Activated gamma-delta T cell treated with anti-CD3 and anti-CD28 coated beads, Interleukin-2, amount 50 U/mL, for 16 hours (primary cell): ENCODE measurements around the gene BBX.
"Not testable (repeated sequence)": the region's sequence is repeated elsewhere in the genome, so short reads cannot be mapped to it uniquely, and the experiment has no call there.

ENCODE experiments used
- DNase-seq: peaks from one replicate; pipeline ENCODE4 v3.0.0-alpha.2; 2020; ENCODE audit warnings: low read depth

BBX gene

DNA sequence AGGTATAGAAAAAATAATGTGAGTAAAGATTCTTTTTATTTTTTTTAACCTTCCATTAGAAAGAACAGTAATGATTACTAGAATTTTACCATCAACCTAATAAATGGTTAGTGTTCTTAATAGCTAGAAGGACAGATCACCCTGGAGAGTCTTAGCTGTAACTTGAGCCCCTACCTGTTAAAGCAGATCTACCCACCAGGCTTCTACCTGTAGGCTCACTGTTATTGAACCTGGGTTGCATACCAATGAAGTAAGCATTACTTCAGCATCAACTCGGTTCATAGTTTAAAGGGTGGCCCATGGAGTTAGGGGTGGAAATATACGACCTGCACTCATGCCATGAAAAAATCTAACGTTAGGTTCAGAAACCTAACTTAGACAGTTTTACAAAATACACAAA is 280.4 kb downstream of the BBX start:
- DNase-seq, result no peak

DNA sequence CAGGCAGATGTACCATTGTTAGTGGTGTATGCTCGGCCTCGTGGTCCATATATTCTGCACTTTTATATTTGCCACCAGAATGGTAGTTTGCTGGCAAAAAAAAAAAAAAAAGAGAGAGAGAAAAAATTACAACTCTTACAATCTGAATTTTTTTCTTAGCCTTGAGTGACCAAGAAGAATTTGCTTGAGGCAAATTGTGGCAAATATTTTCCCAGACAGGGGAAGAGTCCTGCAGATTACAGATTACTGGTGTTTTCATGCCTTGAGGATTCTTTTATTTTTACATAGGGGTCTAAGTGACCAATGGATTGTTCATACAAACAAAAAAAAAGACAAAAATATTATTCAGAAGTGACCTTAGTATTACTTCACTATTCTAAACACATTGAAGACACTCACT is 283.3 kb downstream of the BBX start:
- no peak for DNase-seq

DNA sequence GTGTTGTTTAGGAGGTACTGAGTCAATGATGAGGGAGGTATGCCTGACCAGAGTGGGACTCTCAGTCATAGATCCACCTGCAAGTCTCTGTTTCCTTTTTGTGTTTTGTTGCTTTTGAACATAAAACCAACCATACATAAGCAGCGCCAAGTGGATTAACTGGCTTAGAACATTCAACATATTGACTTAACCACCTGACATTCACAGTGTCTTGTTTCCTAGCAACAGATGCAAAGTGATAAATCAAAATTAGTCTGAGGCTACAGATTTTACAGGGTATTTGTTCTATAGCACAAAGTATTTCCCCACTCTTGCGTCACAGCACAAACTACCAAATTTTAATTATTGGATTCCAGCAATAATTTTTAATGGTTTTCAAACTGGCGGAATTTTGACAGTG is 283.8 kb downstream of the BBX start:
- DNase-seq, result no peak

DNA sequence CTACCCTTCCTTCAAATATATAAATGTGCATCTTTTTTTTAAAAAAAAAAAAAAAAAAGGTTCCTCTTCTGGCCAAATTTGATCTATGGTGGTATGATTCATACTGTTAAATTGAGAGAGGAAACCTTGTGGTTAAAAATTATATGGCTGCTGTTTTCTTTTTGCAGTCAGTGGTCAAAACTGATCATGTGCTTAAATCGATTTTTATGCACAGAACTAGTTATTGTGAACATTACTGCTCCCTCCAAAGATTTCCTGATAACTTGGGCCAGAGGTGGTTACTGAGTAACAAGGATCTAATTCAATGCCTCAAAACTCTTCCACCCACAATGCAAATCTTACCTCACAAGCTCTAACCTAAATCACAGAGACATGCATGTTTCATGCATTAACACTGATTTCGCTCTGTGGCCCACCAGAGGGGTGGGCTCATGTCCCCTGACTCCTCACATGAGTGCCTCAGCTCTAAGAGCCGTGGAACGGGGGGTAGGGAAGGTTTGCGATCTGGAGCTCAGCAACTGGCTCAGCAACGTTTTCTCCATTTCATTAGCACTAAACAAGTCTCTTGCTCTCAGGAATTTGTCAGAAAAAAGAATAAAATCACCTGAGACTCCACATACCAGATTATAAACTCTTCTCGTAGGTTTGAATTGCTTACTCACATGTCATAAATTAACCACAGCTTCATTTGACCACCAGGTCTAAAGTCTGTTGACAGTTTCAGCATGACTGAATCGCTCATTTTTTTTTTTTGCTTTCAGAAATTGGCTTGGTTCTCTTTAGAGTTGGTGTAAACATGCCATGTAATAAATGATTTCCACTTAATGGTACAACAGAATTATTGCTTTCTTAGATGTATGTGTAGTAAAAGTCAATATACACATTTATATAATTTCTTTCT is 287.7 kb downstream of the BBX start:
- DNase-seq, result no peak

DNA sequence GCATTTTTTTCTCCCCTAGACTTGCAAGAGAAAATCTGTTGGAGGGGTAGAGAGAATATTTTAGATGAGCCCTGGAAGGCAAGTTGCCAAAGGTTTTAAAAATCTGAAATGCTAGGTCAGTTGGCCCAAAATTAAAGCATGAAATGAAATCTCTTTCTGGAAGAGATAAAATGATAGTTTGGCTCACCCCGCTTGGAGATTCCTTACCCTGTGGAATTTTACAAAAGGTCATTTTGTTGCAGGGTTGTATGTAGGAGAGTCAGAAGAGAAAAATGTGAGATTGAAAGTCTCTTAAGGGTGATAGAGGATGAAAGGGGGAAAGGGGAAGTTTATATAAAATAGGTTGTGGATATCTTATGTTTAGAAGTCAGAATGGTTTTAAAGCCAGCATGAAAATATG is 290.3 kb downstream of the BBX start:
- DNase-seq, result no peak

DNA sequence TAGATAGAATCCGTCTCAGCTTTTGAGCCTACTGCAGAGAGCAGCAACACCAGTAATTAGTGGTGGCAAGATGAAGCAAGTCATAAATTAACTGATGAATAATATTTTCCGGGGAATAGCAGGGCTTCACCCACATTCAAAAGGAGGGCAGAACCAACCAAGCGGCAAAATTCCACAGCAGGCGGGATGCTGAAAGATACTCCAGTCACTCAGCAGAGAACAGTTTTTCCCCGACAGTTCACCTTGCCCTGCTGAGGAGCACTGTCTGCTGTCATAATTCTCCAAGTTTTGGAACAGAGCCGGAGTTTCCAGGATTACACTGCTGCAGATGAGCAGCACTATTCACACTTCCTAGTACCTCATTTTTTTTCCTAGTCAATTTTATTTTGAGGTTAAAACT is 293.3 kb downstream of the BBX start:
- no peak for DNase-seq

DNA sequence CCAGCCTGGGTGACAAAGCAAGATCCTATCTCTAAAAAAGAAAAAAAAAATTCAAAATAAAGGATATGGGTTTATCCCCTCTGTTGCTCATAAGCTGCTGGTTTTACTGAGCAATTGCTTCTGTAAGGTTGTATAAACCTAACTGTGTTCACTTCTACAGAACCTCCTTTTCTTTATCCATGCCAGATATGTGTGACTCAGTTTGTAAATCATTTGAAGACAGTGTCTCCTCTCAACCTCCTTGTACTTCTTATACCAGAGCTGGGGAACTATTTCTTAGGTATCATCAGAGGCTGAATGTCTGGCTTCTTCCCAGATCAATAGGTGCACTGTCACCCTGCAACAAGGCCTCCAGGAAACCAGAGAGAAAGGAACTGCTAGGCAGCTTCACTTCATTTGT is 294.3 kb downstream of the BBX start:
- no peak for DNase-seq

DNA sequence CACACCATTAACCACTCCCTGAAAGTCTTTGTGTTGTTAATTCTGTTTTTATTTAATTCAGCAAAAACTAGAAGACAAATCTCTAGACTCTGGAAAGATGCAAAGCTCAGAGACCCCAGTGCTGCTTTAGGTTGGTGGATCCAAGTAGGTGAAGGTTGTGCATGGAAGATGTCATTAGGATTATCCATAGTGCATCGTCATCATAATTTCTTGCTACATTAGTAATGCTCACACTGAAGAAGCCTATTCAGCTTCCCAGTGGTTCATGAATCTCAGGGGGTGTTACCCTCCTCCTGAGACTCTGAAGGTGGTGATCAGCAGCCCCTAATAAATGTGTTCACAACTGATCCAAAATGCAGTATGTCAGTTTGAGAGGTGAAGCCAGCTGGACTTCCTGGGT is 295.3 kb downstream of the BBX start:
- no peak for DNase-seq

DNA sequence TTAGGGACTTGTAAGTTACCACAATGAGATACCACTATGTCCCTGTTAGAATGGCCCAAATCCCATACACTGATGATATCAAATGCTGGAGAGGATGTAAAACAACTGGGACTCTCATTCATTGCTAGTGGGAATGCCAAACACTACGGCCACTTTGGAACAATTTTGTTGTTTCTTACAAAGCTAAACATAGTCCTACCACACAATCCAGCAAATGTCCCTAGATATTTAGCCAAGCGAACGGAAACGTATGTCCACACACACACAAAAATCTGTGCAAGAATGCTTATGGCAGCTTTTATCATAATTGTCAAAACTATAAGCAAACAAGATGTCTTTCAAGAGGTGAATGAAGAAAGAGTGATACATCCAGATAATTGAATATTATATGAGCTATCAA is 296.9 kb downstream of the BBX start:
- DNase-seq, result no peak

DNA sequence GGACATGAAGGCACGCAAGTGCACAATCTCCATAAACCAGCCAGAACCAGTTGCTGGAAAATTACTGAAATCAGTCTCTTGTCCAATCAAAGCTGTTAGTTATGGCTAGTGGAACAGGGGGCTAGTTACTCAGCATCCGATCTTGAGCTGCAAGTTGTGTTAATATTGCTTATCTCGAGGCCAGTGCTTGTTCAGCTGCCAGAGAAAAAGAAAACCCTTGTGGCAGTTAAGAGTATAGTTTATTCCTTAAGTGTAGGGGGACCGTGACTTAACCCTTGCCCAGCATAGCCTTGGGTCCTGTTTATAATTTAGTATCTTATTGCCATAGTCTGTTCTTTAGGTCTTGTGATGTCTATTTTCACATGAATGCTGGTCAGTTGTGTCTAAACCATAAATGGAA is 299.5 kb downstream of the BBX start:
- no peak for DNase-seq

DNA sequence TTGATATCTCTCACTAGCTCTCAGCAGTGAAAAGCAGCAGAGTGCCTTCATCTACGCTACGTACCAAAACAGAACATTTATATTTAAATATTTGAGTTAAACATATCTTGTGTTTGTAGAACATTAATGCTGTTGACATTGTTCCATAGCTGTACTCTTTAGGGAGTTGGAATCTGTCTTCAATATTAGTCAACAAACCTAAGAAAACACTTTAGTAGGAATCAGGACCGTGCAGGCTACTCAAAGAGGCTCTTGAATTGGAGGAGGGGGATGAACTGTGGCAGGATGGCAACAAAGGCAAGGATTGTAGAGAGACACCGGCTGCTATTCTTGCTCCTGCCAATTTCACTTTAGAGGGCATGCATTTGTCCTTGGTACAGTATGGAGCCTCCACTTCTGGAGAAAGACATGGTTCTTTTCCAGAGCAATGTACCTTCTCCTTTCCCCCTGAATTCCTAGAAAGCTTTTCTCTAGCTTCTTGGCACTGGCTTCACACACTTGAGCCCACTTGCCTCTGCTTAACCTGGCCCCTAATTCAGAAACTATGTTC is 302.1 kb downstream of the BBX start:
- no peak for DNase-seq

DNA sequence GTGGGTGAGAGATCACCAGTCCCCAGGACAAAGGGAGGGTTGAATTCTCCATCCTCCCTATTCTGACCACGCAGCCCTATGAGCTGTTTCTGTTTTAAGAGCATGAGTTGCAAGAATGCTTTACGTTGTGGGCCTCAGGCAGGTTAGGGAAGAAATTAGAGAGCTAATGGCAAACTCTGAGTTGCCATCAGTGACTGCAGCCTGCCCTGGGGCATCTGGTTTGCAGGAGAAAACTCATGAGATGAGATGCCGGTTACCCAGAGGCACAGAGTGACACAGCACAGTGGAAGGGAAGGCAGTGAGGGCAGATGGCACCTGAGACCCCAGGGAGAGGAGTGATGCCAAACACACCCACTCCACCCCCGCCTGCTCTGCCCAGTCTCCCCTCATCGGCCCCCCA is 302.8 kb downstream of the BBX start:
- DNase-seq, result no peak

DNA sequence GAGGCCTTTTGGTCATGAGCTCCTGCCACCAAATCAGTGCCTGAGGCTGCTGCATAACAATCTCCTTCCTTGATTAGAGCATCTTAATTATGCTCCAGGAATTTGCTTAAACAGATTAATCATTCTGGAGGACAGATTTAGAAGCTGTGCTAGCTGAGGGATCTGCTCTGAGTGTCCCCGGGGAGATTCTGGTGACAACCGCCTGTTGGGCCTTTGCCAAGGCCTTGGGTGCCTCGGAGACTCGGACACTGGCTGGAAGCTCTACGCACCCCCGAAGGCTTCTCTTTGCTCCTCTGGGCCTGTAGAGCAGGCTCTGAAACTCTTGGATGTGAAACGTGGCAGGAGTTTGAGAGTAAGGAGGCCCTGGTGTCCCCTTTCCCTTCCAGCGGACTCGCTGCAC is 304.0 kb downstream of the BBX start:
- no peak for DNase-seq

DNA sequence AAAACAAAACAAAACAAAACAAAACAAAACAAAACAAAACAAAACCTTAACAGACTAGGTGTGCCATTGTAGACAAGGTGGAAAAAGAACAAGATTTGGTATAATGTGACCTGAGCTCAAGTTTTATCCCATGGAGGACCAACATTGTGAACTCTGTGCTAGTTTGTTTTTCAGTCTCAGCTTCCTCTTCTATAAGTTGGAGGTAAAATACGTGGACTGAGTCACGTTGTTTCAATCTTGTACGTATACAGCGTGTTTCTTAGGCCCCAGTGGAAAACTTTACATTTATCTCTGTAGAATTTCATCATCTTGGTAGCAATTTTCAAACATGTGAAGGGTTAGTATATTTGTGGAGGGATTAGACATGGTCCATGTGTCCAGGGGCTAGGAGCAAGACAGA is 306.4 kb downstream of the BBX start:
- no peak for DNase-seq

DNA sequence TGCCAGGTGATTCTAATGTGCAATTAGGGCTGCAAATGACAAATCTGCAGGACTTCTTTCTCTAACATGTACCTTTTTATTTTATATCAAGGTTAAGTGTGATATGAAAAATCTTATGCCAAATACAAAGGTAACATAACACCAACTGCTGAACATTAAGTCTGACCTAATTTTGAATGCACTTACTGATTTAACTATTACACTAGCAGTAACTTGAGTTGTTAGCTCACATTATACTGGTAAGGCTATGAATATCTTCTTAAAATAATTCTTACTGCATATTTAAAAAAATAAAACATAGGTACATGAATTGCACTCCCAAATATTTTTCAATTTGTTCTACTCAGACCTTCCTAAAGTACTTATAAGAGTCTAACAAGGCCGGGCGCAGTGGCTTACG is 308.8 kb downstream of the BBX start:
- no peak for DNase-seq

DNA sequence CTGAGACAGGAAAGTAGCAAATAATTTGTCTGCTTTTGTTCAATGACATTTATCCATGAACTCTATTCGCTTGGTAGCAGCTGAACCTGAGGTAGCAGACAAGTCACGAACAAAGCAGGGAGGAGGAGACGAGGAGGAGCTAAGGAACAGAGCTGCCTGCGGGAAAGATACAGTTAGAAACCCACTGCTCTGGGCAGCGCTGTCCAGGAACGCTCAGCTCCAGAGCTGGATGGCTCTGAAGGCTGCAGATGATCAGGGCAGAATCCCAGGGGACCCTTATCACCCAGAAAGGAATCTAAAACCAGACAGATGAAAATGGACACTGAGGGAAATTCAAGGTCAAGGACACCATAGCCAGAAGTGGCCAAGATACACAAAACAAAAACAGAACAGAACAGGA is 310.3 kb downstream of the BBX start:
- DNase-seq, result no peak

DNA sequence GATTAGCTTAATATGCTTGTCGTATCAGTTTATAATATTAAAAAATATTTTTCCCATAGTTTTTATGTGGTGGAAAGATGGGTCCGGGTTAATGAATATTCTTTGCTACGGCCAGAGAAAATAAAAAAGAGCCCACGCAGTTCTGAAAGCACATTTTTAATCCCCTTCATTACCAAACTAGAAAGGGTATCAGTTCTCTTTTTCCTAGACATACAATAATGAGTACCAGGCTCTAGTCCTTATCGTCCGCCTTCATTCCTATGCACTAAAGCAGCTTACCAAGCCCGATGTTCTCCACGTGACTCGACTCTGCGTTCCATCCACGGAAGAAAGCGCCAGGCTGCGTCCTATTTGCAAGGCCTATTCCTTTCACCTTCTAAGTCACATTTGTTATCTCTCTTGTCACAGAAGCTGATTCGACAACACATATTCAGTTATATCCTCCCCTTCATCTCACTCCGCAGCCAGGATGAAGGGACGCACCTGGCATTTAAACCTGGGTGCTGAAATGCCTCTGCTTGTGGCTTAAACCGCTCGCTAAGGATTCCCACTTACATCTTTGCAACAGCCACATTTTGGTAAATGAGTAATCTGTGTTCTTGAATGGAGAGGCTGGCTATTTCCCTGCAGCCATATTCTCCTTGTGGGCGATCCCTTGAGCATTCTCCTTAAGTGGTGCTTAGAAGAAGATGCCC is 311.1 kb downstream of the BBX start:
- no peak for DNase-seq

DNA sequence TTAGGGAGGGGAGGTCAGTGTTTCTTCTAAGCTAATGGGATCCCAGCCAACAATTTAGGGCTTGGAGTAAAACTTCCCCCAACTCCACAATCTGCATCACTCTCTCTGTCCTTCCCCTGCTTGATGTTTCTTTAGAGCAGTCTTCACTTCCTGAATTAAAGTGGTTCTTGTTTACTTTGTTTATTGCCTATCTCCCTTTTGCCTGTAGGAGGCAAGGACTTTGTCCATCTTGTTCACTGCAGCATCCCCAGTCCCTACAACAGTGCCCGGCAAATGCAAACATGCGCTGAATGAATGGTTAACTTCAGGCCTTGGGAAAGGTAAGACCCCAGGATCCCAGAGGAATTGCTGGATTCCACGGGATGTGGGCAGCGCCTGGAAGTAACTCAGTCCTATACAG is 312.2 kb downstream of the BBX start:
- DNase-seq, result not testable (repeated sequence)

DNA sequence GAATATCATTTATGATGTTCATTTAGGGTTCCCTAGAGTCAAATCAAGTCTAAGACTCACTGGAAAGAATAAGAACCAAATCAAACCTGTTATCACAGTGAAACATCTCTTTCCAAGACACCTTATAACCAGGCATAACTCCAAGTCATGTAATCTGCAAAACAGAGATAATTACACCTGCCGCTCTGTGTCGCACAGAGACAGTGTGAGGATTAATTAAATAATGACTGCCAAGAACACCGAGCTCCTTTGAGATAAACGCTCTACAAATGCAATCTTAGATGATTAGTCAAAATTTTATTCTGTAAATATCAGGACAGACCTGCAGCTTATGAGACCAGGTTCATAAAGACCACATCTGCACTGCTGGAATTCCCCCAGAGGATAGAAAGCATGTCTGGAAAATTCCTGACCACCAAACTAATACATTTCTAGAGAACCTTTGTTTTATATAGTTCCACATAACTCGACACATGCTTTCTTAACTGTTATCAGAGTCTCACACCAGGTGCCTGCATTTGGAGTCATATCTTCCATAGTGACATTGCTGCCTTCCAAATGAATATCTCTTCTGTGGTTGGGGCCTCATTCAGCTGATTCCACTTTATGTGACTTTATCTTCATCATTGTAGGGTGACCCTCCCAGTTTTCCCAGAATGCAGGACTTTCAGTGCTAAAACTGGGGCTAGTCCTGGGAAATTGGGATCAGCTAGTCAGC is 315.3 kb downstream of the BBX start:
- no peak for DNase-seq

DNA sequence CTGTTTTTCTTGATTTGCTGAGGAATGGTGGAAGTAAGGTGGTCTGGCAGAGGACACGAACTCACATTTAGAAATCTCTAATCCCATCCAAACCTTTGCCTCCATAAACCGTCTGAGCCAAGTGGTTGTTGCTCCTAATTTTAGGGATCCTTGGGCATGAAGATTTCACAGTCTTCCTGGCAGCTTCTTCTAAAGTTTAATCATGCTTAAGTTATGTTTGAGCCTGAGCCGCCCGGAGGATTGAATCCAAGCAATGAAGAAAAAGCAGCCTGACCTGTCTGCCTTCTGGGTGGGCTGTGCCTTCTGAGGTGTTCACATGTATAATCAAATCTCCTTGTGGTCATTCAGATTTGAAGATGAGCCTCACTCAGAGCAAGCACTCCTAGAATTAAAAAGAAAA is 319.1 kb downstream of the BBX start:
- no peak for DNase-seq

DNA sequence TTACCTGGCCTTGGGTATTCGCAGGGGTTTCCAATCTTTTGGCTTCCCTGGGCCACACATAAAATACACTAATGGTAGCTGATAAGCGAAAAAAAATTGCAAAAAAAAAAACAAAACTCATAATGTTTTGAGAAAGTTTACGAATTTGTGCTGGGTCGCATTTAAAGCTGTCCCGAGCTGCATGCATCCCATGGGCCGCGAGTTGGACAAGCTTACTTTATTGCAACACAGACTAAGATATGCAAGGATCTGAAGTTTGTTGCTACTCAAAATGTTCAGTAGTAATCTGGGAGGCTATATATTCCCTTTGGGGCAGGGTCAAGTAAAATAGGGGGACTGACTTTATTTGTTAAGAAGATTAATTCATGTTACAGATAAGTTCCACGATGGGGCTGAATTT is 320.2 kb downstream of the BBX start:
- no peak for DNase-seq

DNA sequence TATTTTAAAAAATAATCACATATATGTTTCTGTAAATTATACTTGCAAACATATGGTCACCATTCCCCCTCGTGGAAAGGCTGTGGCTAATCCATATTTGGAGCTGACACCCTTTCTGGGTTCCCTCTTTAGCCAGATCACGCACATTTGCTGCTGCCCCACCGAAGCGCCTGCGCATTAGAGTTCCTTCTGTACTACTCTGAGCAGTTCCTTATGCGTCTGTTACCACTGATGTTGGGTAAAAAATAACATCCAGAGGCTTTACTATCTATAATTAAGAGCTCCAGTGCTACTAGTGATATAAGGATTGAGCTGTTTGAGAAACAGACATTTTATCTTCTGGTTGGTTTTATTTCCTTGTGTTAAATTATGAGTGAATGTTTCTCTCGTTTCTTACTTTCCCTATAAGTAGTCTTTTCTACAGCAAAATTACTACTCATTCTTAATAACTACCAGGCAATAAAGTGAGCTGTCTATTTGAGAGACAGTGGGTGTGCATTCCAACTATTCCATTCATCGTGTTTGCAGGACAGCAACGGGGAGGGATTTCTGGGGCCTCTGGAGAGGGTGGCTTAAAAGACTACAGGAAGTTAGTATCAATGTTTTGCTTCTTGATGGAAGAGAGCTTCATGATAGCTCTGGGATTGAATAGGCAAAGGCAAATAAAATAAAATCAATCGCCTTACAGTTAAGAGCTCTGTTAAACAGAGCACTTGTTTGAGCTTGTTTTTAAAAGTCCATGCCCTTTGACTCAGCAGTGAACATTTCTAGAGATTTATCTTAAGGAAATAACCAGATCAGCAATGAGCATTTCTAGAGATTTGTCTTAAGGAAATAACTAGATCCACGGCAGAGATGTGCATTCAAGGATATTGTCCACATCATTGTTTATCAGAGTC is 322.9 kb downstream of the BBX start:
- DNase-seq, result no peak
